ENCODE measurements around the gene ACTN4.

ACTN4 gene

DNA sequence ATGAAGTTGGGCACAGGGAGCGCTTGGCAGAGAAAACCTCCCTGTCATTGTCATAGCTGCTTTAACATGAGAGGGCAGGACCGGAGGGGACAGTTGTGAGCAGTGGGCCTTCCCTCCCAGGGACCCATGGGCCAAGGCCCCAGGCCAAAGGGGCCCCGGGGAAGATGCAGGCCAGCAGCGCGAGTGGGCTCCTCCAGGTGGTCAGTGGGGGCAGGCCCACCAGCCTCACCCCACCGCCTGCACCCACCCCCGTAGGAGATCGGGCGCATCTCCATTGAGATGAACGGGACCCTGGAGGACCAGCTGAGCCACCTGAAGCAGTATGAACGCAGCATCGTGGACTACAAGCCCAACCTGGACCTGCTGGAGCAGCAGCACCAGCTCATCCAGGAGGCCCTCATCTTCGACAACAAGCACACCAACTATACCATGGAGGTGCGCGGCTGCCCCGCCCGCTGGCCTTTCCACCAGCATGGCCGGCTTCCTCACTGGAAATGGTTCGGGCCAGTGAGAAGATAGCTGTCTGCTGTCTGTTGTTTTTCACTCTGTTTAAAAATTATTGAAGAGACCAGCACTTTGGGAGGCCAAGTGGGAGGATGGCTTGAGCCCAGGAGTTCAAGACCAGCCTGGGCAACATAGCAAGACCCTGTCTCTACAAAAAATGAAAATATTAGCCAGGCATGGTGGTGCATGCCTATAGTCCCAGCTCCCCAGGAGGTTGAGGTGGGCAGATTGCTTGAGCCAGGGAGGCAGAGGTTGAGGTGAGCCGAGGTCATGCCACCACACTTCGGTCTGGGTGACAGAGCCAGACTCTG, 78.2 kb downstream of the ACTN4 start:
- no peak for DNase-seq (ENCODE audit: low read depth)

DNA sequence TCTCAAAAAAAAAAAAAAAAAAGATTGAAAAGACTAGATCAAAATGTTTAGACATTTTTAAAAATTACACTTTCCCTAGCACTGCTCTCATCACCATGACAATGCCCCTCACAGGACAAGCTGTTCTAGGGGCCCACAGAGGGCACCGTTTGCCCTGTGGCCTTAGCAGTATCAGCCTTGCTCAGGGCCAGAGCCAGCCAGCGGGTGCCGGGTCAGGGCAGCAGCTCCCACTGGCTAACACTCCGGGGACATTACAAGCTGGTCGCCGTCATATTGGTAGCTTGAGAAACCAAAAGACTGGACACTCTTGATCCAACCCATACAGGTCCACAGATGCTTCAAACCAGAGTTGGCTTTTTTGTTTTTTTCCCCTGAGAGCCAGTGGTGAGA, 78.8 kb downstream of the ACTN4 start:
- no peak for DNase-seq (ENCODE audit: low read depth)

DNA sequence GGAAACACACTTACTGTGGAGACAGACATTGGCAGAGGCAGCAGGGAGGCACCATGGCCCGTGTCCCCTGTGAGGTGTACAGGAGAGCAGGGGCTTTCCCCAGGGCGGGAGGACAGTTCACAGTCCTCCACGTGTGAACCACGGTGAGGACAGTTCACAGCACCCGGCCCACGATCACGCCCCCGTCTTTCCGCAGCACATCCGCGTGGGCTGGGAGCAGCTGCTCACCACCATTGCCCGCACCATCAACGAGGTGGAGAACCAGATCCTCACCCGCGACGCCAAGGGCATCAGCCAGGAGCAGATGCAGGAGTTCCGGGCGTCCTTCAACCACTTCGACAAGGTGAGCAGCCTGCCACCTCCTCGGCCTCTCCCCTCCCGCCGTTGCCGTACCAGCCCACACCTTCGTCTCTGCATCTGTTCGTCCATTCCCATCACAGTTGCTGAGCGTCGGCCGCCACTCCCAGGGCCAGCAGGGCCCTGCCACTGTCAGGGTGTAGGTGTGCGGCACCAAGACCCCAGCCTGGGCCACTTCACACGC, 79.4 kb downstream of the ACTN4 start:
- DNase-seq (ENCODE audit: low read depth), result no peak

DNA sequence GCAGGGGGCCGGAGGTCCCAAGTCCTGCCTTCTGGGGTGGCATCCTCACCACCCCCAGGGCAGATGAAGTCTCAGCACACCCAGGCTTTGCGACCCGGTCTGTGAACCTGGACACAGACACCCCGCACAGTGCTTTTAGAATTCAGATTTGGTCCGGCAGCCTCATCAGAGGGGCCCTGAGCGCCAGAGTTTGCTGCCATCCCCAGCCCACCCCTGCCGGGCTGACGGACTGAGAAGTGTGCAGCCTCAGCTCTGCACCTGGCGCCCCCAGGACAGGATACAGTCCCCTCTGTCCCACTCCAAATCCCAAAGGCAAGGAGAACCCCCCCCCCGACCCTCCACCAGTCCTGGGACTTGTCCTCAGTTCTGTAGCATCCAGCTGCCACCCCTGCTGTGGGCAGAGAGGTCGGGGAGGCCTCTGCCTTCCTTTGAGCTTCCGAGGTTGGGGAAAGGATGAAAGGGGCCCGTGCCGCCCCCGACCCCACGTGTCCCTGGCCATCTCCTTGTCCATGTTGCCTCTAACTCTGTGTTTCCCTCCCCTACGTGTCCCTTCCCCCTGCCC, 79.9 kb downstream of the ACTN4 start:
- no peak for DNase-seq (ENCODE audit: low read depth)

DNA sequence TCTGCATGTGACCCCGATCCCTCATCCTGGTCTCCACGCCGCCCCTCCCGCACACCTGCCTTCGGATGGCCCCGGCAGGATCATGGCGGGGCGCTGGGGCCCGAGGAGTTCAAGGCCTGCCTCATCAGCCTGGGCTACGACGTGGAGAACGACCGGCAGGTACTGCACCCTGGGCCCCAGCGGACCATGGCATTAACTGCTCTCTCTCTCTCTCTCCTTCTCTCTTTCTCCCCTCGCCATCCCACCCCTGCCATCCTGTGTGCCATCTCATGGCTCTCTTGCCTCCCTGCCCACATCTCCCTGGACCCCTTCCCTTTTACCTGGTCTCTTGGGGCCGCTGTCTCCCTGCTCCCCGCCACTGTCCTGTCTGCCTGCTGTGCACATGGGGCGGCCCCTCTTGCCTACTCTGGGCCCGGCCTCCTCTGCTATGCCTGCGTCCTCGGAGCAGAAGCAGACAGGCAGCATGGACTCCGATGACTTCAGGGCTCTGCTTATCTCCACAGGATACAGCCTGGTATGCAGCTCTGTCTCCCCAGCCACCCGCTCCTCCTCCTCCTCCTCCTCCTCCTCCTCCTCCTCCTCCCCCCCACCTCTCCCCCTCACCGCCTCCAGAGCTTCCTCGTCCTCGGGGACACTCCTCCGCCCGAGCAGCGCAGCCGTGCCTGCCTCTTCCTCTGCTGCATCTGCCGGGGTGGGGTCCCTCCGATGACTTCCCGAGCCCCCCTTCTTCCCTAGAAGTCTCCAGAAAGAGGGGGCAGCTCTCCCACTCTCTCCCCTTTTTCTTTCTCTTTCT, 80.6 kb downstream of the ACTN4 start:
- DNase-seq (ENCODE audit: low read depth), result no peak

DNA sequence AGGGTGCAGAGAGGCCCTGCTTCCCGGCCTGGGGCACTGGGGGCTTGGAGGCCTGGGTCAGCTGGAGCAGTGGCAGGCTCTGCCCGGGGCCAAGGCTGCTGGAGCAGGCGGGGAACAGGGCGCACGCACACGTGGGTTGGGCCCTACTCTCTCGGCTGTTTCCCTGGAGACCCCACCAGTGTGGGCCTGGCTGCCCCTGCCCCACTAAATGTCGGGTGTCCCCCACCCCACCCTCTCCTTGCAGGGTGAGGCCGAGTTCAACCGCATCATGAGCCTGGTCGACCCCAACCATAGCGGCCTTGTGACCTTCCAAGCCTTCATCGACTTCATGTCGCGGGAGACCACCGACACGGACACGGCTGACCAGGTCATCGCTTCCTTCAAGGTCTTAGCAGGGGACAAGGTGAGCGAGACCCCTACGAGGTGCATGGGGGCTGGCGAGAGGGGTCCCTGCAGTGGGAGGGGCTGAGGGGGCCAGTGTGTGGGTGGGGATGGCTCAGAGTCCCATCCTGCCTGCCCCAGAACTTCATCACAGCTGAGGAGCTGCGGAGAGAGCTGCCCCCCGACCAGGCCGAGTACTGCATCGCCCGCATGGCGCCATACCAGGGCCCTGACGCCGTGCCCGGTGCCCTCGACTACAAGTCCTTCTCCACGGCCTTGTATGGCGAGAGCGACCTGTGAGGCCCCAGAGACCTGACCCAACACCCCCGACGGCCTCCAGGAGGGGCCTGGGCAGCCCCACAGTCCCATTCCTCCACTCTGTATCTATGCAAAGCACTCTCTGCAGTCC, 81.5 kb downstream of the ACTN4 start:
- DNase-seq (ENCODE audit: low read depth), result no peak

DNA sequence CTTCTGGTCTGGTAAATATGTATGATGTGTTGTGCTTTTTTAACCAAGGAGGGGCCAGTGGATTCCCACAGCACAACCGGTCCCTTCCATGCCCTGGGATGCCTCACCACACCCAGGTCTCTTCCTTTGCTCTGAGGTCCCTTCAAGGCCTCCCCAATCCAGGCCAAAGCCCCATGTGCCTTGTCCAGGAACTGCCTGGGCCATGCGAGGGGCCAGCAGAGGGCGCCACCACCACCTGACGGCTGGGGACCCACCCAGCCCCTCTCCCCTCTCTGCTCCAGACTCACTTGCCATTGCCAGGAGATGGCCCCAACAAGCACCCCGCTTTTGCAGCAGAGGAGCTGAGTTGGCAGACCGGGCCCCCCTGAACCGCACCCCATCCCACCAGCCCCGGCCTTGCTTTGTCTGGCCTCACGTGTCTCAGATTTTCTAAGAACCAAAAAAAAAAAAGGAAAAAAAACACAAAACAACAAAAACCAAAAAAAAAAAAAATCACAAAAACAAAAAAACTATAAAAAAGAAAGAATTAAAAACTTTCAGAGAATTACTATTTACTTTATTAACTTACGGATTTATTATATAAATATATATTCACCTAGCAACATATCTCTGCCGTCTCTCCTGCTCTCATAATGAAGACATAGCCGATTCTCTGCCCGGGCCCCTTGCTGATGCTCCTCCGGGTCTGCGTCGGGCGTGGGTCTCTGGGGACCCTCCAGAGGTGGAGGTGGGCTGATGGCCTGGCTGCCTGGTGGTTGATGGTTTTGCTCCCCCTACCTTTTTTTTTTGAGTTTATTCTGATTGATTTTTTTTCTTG, 82.4 kb downstream of the ACTN4 start:
- no peak for DNase-seq (ENCODE audit: low read depth)

DNA sequence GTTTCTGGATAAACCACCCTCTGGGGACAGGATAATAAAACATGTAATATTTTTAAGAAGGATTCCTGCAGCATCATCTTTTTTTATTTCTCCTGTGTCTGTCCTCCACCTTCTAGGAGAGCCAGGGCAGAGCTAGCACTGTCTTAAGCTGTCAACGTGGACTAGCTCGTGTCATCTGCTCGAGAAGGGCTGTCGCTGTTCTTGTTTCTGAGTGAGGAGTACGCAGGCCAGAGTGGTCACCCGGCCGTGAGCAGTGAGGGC, 83.0 kb downstream of the ACTN4 start:
- no peak for DNase-seq (ENCODE audit: low read depth)

DNA sequence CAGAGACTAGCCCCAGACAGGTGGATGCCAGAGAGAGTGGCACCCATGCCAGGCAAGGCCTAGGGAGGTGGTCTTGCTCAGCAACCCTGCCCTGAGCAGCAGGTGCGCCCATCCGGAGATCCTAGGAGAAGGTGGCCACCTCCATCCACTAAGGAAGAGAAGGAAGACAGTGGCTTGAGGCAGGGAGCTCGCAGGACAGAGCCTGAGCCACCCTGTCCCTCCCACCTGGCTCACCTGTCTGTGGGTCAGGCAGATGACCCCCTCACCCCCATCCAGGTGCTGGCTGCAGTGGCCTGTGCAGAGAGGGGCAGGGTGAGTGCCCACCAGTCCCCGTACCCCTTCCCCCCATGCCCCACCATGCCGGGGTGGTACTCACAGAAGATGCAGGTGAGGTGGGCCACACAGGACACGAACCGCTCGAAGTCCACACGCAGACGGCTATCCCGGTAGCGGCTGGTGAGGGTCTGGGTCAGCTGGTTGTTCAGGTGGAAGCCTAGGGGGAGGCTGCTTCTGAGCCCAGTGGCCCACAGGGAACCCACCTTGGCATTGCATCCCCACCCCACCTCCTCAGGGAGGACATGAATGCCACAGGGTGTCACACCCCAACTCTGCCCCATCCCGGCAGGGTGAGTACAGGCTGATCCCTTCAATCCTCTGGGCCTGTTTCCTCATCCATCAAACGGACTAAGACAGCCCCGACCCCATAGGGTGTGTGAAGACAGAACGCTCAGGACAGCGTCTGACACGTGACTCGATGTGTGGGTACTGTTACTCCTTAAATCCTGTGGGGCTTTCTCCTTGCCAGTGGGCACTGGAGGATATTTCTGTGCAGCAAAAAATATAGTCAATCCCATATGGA, 83.5 kb downstream of the ACTN4 start:
- no peak for DNase-seq (ENCODE audit: low read depth)

DNA sequence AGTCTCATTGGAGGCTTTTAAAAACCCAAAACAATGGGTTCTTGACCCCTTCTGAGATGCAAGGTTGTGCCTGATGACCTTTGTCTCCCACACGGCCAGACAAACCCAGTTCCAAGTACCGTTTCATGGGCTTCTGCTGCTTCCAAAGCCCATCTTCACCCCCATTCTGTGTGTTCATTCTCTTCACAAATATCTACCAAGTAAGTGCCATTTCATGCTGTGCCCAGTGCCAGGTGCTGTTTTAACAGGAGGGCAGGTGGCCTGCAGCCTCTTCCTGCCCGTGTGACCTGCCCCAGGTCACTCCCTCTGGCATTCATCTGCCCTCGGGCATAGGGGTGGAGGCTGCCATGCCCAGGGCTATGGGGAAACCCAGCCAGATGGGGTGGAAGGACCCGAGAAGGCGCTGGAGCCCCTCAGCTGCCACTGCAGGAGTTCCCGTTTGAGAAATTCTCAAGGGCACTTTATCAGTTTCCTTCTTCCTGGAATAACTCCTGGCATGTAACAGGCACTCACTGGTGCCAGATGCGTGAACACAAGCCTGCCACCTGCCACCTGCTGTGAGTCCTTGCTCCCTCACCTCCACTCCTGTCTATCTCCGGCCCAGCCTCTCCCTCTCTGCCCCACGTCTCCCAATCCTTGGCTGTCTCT, 84.3 kb downstream of the ACTN4 start:
- DNase-seq (ENCODE audit: low read depth), result no peak

DNA sequence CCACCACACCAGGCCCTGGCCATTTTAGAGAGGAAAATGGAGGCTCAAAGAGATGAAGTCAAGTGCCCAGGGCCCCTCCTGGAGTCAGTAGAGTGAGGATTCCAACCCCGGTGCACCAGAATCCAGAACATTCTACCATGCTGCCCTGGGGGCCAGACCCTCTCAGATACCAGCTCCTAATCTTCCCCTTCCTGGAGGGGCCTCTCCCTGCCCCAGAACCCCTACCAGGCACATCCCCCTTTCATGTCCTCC, 85.7 kb downstream of the ACTN4 start:
- no peak for DNase-seq (ENCODE audit: low read depth)

DNA sequence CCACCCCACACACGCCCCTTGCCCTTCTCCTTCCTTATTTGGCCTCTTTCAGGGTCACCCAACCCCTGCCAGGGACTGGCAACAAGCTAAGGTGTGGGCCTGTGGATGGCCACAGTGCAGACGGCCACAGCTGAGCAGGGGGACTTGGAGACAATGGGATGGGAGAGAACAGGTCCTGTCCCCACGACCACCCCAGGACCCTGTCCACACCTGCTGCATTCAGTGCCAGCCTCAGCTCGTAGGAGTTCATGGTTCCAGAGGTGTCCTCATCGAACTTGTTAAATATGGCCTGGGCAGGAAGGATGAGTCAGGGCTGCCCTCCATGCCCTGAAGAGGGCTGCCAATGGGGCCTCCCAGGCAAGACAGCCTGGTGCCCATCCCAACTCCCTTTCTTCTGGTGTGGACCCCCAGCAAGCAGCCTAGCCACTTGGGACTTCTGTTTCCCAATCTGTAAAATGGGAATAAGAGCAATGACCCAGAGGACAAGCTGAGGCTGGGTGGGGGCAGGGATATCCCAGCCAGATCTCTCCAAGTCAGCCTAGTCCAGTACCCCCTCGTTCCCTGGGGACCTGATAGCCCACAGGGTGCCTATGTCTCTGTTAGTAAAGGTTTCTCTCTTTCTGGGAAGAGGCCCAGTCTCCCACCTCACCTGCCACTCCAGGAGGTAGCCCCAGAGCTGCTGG, 86.2 kb downstream of the ACTN4 start:
- no peak for DNase-seq (ENCODE audit: low read depth)

DNA sequence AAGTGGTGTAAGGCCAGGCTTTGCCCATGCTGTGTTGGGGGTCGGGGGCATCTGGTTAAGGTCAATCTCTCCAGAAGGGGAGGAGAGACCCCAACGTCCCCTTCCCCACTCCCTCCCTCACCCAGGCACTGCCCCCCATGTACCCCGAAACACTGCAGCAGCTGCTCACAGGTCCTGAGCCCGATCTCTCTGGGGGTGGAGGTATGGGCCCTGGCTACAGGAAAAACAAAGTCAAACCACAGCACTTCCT, 86.7 kb downstream of the ACTN4 start:
- DNase-seq (ENCODE audit: low read depth), result no peak

DNA sequence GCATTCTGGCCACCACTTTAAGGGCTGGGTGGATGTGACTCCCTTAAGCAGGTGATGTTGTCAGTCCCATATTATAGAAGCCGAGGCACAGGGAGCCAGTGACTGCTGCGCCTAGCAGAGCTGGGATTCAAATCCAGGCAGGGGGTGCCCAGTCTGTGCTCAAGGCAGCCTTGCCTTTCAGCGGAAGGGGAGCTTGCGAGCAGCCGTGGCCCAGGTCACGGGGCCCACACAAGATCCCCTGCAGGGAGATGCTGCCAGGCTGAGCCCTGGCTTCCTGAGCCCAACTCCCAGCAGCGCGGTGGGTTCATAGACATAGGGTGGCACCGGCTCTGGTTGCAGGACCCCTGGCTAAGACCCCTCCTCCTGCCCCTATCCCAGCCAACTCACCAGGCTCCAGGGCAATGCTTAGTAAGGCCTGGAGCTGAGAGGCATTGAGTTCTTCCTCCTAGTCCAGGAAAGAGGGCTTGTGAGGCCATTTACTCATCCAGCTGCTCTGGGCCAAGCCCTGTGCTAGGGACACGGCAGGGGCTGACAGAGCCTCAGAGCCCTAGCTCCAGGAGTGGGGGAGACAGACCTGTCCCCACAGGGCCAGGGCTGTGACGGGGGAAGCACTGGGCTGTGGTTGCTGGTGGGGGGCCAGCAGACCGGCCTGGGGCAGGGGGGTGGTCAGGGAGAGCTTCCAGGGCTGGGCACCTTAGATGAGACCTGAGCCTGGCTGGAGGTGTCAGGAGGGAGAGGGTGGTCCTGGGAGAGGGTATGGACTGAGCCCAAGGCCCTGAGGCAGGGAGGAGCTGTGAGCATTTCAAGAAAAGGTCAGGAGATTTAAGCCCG, 87.2 kb downstream of the ACTN4 start:
- DNase-seq (ENCODE audit: low read depth), result no peak

DNA sequence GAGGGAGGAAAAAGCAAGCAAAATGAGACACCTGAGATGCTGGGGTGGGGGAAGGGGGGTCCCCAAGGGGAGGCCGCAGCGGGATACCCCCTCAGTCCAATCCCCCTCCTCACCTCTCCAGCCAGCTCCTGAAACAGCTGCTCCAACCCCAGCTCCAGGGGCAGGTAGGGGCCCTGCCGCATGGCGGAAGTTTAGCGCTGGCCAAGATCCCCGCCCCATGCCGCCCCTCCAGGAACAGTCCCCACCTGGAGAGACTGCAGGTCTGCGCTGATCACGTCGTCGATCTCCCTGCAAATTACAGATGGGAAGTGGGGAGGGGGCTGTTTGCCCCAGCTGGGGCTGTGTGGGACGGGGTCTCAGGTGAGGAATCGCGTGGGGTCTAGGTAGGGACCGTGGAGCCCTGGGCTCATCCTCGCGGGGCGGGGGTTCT, 87.8 kb downstream of the ACTN4 start:
- DNase-seq (ENCODE audit: low read depth), result no peak

DNA sequence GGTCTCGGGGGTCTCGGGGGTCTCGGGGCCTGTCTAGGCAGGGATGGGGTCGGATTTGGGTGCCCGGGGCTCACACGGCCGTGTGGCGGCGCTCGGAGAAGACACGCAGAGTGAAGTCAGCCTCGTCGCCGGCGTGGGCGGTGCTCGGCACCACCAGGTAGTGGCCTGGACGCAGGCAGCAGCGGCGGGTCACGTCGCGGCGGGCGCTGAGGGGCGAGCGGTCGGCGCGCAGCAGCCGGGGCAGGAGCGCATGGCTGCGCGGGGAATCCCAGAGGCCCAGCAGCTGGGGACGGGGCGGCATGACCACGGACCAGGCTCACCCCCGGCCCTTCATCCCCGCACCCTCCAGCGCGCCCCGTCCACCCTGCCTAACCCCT, 88.6 kb downstream of the ACTN4 start:
- DNase-seq (ENCODE audit: low read depth), result no peak

DNA sequence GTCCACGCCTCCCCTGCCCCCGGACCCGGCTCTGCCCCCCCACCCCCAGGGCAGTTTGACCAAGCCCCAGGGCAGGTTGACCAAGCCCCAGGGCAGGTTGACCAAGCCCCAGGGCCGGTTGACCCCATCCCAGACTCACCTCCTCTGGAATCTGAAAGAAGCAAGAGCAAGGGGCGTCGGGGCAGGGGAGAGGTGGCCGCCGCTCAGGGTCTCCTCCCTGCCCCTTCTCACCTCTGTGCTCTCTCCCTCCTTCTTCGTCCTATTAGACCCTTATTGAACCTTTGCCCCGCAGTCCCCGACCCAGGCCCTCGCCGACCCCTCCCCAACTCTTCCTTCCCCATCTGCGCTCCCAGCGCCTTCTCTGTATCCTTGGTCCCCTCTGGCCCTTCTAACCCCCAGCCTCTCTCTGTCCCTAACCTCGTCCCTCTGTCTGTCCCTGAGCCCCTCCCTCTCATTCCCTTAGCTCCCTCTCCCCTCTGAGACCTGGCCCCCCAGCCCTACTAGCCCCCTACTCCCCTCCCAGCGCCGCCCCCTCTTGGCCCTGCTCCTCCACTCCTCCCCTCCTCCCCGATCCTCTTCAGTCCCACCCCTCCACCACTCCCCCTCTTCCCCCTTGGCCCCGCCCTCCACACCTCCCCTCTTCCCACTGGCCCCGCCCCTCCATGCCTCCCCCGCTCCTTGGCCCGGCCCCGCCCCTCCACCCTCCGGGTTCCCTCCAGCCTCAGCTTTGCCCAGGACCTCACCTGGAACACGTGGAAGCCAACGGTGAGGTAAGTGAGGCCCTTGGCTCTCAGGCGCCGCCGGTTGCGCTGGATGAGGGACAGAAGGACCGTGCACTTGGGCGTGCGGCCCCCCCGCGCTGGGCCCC, 89.2 kb downstream of the ACTN4 start:
- DNase-seq (ENCODE audit: low read depth), result no peak

DNA sequence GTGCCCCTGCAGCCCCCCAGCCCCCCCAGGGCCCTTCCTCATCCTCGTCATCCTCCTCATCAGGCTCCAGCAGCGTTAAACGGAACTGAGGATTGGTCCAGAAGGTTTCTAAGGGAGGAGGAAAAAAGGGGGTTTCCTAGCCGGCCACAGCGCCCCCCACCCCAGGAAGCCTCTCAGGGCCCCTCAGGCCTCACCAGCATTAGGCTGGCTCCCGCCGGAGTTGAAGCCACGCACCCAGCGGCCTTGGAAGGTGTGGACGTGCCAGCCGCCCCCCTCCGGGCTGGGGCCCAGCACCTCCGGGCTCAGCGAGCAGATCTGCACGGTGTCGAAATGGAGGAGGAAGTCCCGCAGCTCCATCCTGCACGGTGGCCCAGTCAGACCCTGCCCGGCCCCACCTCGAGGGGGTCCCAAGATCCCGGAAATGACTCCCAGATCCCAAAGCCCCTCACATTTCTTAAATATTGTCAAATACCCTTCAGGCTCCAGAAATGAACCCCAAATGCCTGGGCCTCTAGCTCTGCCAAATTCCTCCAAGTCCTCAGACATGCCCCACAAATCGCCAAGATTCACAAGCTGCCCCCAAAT, 89.9 kb downstream of the ACTN4 start:
- DNase-seq (ENCODE audit: low read depth), result no peak

Measured in GM04504 (cell line).